ENCODE measurements around the gene RBM20. TPM values are rescaled to one million over a fixed set of nuclear protein-coding genes. Genes with fewer than 3 reads are reported as not detected.

RBM20 gene
- total RNA-seq, 6 experiments from 2014 or later: 0.04 to 0.29 (median 0.06) TPM

- Histone ChIP-seq H3K27me3 (no peaks in the 10 kb centered on the region), H3K9me3 (no peaks in the 10 kb centered on the region), H3K4me3 (no peak overlapping the region), H3K27ac (peak overlapping the region in 2 of 3 donors; percentile 61 to 88), H3K4me1 (peaks cover 0 to 55% (median 25%) of the 10 kb centered on the region in 4 donors), H3K36me3 (no peaks in the 10 kb centered on the region)
- DNase-seq (no peak), ATAC-seq (peak in 2 of 4 donors; percentile 15 to 39)
- no peak for TF ChIP-seq POLR2A (IDR thresholded peaks at IDR 0.05)
- no peak for TF ChIP-seq CTCF (IDR thresholded peaks at IDR 0.05)
- intact Hi-C loops (cut with DNase I): no loop called here
- 51% methylated on average over 7 of the region's 8 CpGs for WGBS (ENCODE audit: insufficient coverage, low coverage, low lambda C conversion rate, missing lambda C conversion rate)
Measured at GRCh38 chr10:110843796-110844616, 199.9 kb downstream of the RBM20 start.

GRCh38 chr10:110844617-110844881, 200.4 kb downstream of the RBM20 start:
- Histone ChIP-seq H3K4me1 (peaks cover 0 to 55% (median 25%) of the 10 kb centered on the region in 4 donors), H3K27ac (peak overlapping the region in 2 of 3 donors; percentile 61 to 88), H3K9me3 (no peaks in the 10 kb centered on the region), H3K4me3 (no peak overlapping the region), H3K27me3 (no peaks in the 10 kb centered on the region), H3K36me3 (no peaks in the 10 kb centered on the region)
- 71% methylated on average over 4 of the region's 4 CpGs for WGBS (ENCODE audit: insufficient coverage, low coverage, low lambda C conversion rate, missing lambda C conversion rate)
- no peak for TF ChIP-seq CTCF (IDR thresholded peaks at IDR 0.05)
- TF ChIP-seq POLR2A (IDR thresholded peaks at IDR 0.05): no peak
- no peak for ATAC-seq
- DNase-seq: no peak
- intact Hi-C loops (cut with DNase I): no loop called here

- Histone ChIP-seq H3K9me3 (no peaks in the 10 kb centered on the region), H3K27ac (peak overlapping the region; percentile 53 to 88 (median 73)), H3K4me3 (no peak overlapping the region), H3K27me3 (no peaks in the 10 kb centered on the region), H3K4me1 (peaks cover 0 to 55% (median 24%) of the 10 kb centered on the region in 4 donors), H3K36me3 (no peaks in the 10 kb centered on the region)
- intact Hi-C loops (cut with DNase I): no loop called here
- TF ChIP-seq POLR2A (IDR thresholded peaks at IDR 0.05): no peak
- no peak for TF ChIP-seq CTCF (IDR thresholded peaks at IDR 0.05)
- 50% methylated on average over 1 of the region's 2 CpGs for WGBS (ENCODE audit: insufficient coverage, low coverage, low lambda C conversion rate, missing lambda C conversion rate)
- peak in 2 of 4 donors; percentile 0 to 1 for ATAC-seq
- DNase-seq: no peak
Measured at GRCh38 chr10:110845192-110845755, 201.1 kb downstream of the RBM20 start.

- ATAC-seq: peak; percentile 75 to 85 (median 84)
- DNase-seq: peak; percentile 78 to 92 (median 92)
- intact Hi-C loops (cut with DNase I): no loop called here
Measured at GRCh38 chr10:110845756-110846620, 201.9 kb downstream of the RBM20 start.

More at GRCh38 chr10:110845756-110846620, 201.9 kb downstream of the RBM20 start:
- peaks cover 0 to 49% (median 20%) of the 10 kb centered on the region in 4 donors for H3K4me1 ChIP-seq
- H3K36me3 ChIP-seq: no peaks in the 10 kb centered on the region
- TF ChIP-seq CTCF (IDR thresholded peaks at IDR 0.05): no peak
- TF ChIP-seq POLR2A (IDR thresholded peaks at IDR 0.05): no peak
- no peak overlapping the region for H3K4me3 ChIP-seq
- H3K27ac ChIP-seq: peak overlapping the region; percentile 53 to 88 (median 73)
- H3K27me3 ChIP-seq: no peaks in the 10 kb centered on the region
- WGBS (ENCODE audit: insufficient coverage, low coverage, low lambda C conversion rate, missing lambda C conversion rate): 25% methylated on average over 1 of the region's 3 CpGs
- no peaks in the 10 kb centered on the region for H3K9me3 ChIP-seq
